Activated CD4-positive, alpha-beta T cell treated with anti-CD3 and anti-CD28 coated beads, Interleukin-2, amount 50 U/mL, for 24 hours (primary cell): ENCODE measurements around the gene C3orf33.
A peak's percentile ranks its signal among the peaks of the same experiment; 100 is the strongest.
"Not testable (repeated sequence)": the region's sequence is repeated elsewhere in the genome, so short reads cannot be mapped to it uniquely, and the experiment has no call there.

Experiments
- DNase-seq, 2 donors: peaks; one replicate each; pipeline ENCODE4 v3.0.0-alpha.2; 2020; ENCODE audit warnings: low read depth in 1 of 2, low spot score in 1 of 2

The C3orf33 gene

GRCh38 chr3:155805802-155806618 lies at the start of gene C3orf33:
Gene C3orf33 (minus strand): TSS chr3:155806278. CDS start chr3:155806252, 26 bp downstream.
- peak; percentile 52 to 60 for DNase-seq

GRCh38 chr3:155854141-155854940 lies 48.3 kb upstream of the C3orf33 start, which contains the start of gene SLC33A1:
Gene SLC33A1 (minus strand): TSS chr3:155854427. CDS start chr3:155853997, 430 bp downstream.
- DNase-seq: peak; percentile 97 to 98

- peak in 1 of 2 donors; percentile 12 for DNase-seq
Observed at GRCh38 chr3:155853214-155854140, 47.4 kb upstream of the C3orf33 start.

GRCh38 chr3:155852341-155852740 lies 46.3 kb upstream of the C3orf33 start:
- DNase-seq: no peak

- DNase-seq: not testable (repeated sequence)
Observed at GRCh38 chr3:155849404-155849803, 43.3 kb upstream of the C3orf33 start.

- DNase-seq: no peak
Observed at GRCh38 chr3:155847993-155848392, 41.9 kb upstream of the C3orf33 start.

- DNase-seq: no peak
Observed at GRCh38 chr3:155846119-155846518, 40.0 kb upstream of the C3orf33 start.

GRCh38 chr3:155843569-155843968 lies 37.5 kb upstream of the C3orf33 start:
- DNase-seq: no peak

- DNase-seq: no peak
Observed at GRCh38 chr3:155835341-155836071, 29.4 kb upstream of the C3orf33 start.

GRCh38 chr3:155828490-155829098 lies 22.5 kb upstream of the C3orf33 start:
- DNase-seq: not testable (repeated sequence)

- DNase-seq: no peak
Observed at GRCh38 chr3:155815030-155815545, 9.0 kb upstream of the C3orf33 start.

GRCh38 chr3:155813224-155813623 lies 7.1 kb upstream of the C3orf33 start:
- DNase-seq: not testable (repeated sequence)

- DNase-seq: no peak
Observed at GRCh38 chr3:155809181-155809580, 3.1 kb upstream of the C3orf33 start.

- DNase-seq: no peak
Observed at GRCh38 chr3:155807823-155808222, 1.7 kb upstream of the C3orf33 start.

GRCh38 chr3:155805204-155805801 lies 775 bp downstream of the C3orf33 start:
- DNase-seq: peak in 1 of 2 donors; percentile 39

- DNase-seq: no peak
Observed at GRCh38 chr3:155804323-155804722, 1.8 kb downstream of the C3orf33 start.

- no peak for DNase-seq
Observed at GRCh38 chr3:155792532-155792931, 13.5 kb downstream of the C3orf33 start.

GRCh38 chr3:155791190-155791589 lies 14.9 kb downstream of the C3orf33 start:
- no peak for DNase-seq

- no peak for DNase-seq
Observed at GRCh38 chr3:155790272-155790925, 15.7 kb downstream of the C3orf33 start.
